HG03378 (cell line): ENCODE data around the gene BRPF3.

ENCODE experiments used
- ATAC-seq: cut with Tn5 transposase; IDR thresholded peaks from one replicate; pipeline ENCODE4 v1.9.1; 2021; ENCODE audit warnings: mild to moderate bottlenecking, moderate library complexity; ENCODE audit not compliant: unreplicated experiment

Gene BRPF3

DNA sequence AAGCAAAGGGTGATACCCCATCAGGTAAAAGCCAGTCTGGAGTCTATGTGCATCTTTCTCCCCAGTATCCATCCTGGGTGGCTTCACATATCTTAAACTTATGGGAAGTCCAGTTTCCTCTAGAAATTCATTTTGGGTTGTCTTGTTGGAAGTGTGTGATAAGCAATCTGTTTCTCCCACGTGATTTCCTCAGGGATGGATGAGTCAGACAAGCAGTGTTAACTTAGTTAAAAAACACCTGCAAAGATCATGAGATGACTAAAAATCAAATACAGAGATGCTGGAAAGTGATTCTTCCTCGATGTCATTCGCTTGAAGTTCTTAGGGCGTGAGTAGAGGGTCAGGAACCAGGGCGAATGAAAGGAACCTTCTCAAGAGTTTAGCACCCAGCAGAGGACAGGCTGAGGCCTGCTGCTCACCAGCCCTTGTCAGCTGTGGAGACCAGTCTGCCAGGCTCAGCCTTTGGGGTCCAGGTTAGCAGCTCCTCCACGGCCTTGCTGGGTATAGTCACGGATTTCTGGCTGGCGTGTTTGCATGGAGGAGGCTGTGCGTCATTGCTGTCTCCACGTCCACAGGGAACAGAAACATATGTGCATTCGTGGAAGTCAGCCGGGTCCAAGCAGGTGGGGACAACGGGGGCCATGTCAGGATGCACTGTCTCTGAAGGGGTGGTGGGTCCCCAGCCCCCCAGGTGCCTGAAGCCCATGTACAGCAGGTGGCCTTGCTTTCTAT lies 70.5 kb downstream of the BRPF3 start:
- ATAC-seq, result no peak

DNA sequence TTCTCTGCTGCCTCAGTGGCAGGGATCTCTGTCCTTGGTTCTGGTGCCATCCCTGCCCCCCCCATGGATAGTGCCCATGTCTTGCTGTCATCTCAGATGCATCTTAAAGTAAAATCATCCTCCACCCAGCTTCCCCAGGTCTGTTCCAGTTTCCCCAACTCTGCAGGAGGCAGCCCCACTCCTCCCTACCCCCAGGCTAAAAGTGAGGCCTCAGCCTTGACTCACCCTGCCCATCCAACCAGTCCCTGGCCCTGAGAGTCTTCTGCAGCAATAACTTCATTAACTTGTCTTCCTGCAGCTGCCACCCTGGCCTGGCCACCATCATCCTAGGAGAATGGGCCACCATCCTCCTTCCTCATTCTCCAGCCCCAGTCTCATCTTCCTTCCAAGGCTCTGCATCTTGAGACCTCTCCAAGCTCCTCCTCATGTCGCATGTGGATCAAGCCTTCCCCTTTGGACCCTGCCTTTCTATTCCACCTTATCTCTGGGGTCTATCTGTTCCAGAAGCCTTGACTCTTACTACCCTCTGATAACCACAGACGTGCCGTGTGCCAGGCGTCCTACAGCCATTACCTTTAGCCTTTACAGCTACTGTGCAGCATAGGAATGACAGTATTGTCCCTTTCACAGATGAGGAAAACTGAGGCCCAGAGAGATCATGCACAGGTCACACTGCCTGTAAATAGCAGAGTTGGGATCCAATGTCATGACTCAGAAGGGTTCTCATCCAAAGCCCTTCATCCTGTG lies 71.4 kb downstream of the BRPF3 start:
- ATAC-seq, result no peak

DNA sequence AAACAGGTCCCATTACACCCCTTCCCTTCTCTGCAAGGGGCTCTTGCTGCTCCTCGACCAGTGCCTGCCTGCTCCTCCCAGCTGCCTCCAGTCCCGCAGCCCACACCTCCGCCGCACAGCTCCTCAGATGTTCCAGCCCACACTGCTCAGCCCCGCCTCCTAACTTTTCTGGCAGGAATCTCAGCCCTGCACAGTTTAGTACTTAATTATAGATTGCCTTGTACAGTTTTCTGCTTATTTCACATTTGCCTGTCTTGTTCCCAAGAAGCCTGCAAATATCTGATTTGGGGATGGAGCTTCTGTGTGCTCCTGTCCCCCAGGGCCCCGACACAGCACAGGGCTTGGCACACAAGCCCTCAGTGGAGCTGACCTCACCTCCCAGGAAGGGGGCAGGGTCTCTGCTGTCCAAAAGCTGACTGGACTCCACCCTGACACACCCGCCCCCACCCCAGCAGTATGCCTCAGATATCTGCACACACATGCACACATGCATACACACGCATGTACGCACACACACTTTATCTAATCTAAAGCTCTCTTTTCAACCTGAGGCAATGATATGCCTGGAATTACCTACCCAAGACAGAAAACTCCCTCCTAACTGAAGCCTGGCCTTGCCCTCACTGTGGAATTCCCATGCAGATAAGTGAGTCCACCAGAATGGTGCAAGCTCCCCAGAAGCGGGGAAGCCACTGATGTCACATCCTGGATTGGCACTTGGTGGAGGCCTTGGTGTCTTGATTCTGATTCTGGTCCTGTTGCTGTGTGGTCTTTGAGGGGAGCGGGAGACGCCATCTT lies 72.1 kb downstream of the BRPF3 start:
- ATAC-seq, result no peak

DNA sequence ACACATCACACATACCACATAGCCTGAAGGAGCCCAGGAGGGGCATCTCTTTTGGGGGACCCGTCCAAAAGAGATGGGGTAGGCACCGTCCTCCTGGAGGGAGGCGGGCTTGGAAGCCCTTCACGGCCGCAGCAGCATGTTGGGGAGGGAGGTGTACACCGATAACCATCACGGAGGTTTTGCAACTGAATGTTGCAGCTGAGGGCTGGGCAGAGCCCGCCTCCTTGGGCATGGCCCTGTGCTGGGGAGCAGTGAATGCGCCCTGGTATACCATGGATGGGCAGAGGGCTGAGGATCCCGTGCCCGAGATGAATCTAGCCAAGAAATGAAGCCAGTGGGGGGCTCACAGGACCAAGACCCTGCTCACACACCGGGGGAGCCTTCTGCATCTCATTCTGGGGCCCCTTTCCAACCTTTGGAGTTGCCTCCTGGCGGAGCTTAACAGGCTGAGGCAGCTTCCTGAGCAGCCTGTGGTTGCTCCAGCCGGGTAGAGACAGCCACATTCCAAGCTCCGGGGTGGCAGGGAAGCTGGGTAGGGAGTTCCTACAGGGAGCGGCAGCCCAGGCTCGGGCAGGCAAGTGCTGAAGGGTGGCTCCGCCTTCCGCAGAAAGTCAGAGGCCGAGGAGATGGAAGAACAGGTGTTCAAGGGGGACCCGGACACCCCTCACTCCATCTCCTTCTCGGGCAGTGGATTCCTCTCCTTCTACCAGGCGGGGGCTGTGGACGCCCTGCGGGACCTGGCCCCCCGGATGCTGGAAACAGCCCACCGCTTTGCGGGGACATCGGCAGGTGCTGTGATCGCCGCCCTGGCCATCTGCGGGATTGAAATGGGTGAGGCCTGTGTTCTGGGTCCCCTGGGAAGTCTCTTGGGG lies 73.5 kb downstream of the BRPF3 start, which contains the start of gene PNPLA1:
TSS of gene PNPLA1 (plus strand) at position 227 of the 872 bp plus-strand sequence. CDS start at position 627, 400 bp downstream.
- no peak for ATAC-seq

DNA sequence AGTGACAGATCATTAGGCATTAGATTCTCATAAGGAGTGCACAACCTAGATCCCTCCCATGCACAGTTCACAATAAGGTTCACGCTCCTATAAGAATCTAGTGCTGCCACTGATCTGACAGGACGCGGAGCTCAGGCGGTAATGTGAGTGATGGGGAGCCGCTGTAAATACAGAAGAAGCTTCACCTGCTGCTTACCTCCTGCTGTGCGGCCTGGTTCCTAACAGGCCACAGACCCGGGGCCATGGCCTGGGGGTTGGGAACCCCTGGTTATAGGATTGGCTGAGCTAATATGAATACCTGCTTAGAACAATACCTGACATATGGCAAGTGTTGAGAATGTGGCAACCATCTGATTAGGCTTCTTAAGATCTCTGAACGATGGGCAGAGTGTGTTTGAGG lies 75.7 kb downstream of the BRPF3 start:
- ATAC-seq, result no peak

DNA sequence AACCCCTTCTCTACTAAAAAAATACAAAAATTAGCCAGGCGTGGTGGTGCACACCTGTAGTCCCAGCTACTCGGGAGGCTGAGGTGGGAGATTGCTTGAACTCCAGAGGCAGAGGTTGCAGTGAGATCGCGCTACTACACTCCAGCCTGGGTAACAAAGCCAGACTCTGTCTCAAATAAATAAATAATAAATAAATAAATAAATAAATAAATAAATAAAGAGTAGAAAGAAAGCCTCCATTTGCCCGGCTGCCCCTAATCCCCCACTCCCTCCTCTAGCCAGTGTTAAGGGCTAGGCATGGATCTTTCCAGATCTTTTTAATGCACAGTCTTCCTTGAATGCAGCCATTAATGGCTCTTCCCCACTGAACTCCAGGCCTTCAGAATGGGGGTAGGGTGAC lies 76.5 kb downstream of the BRPF3 start:
- no peak for ATAC-seq

DNA sequence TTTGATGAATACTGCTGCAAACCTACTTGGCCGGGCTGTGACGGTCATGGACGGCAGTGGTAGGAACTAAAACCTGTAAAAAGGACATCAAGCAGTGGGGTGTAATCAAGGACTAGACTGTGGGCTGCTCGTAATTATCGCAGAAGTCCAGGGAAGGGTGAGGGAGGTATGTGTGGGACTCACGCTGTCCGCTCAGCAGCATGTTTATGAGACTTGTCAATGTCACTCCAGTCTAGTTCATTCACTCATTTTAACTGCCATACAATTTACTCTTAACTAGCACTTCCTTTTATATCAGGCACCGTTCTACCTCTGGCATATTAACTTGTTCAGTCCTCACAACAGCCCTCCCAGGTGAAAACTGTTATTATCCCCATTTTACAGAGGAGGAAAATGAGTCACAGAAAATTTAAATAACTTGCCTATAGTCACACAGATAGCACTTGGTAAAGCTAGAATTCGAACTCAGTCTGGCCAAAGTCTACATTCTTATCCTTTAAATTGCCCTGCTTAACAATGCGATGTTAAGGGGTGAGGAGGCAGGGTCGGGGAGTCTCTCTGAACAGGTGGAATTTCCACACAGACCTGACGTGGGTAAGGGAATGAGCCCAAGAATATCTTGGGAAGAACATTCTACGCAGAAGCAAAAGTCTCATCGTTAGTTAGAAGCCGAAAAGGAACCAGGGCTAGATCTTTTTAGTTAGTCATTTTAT lies 77.4 kb downstream of the BRPF3 start:
- no peak for ATAC-seq

DNA sequence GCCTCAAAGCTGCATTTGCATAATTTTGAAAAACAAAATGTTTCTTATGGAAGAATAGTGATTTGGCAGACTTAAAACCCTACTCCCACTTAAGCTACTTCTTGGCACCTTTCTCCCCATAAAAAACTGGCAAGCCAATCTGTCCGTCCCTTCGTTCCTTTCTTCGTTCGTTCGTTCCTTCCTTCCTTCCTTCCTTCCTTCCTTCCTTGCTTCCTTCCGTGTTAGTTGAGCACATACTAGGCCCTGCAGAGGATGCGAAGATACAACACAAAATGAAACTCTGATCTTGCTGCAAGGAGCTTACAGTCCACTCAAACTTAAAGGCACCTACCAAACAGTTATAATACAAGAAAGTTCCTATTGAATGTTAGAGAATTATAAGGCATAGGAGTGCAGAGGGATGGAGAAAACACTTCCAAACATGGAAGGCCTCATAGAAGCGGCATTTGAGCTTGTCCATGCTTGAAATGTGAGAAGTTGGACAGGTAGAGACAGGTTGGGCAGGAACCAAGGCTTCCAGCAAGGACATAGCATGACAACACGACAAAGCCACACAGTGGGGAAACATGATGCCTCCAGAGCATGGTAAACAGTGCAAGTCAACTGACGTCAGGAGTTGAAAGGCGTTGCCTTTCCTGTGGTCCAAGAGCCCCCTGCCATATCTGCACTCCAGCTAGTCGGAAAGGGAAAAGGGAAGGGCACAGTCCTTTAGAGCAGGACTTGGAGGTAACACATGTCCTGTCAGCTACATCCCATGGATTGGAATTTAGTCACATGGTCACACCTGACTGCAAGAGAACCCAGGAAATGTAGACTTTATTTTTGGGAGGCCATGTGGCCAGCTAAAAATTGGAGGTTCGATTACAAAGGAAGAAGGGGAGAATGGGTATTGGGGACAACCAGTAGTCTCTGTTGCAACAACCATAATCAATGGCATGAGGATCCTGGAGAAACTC lies 80.3 kb downstream of the BRPF3 start:
- no peak for ATAC-seq

DNA sequence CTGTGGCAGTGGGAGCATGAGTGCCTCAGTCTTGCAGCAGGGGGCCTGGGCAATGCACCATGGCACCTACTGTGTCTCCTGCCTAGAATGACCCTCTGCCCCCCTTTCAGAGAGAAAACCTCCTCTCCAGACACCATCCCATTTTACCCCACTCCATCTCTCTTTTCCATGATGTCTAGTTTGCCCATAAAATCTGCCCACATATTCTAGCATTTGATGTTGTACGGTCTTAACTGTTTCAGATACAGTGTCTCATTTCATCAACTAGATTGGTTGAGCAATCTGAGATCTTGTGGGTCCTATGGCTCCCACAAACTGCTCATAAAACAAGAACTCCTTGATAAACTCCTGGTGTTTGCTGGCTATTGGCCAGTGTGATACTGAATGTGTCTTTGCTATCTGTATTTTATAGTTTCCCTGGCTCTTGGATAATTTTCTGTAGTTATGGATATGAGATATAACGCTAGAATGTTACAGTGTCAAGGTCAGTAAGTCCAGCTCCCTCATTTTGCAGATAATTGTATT lies 81.5 kb downstream of the BRPF3 start:
- no peak for ATAC-seq

DNA sequence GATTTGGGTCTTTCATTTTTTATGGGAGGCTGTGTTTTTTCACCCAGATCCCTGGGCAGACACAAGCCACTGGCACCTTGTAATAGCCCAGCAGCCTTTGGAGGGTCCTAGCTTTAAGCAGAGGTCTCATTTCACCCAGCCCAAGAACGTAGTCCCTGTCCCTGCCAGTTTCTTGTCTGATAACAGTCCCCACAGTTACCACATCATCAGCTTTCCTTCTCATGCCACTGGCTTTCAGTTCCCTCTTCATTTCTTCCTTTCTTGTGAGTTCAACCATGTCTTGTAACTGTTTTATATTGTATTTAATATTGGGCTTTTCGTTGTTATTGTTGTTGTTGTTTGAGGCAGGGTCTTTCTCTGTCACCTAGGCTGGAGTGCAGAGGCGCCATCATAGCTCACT lies 83.9 kb downstream of the BRPF3 start:
- no peak for ATAC-seq

DNA sequence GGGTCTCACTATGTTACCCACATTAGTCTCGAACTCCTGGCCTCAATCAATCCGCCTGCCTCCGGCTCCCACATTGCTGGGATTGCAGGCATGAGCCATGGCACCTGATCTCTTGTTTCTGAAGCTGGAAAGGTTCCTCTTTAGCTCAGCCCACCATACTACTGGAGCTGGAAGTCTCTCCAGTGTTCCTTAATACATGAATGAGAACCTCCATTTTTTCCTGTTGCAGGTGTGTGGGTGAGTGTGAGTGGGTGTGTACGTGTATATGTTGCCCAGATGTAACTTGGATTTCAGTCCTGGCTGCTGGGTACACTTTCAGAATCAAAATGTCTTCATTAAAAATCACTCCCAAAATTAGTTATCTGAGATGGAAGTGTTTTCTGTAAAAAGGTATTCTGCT lies 84.4 kb downstream of the BRPF3 start:
- ATAC-seq, result no peak
